GM13976 (cell line): ENCODE data around the gene C10orf62.

Experiments used
- DNase-seq: peaks from one replicate; pipeline ENCODE4 v3.0.0; 2012; ENCODE audit warnings: low spot score
- CTCF ChIP-seq: IDR thresholded peaks from 2 replicates; pipeline ENCODE4 v1.5.1; 2012; ENCODE audit warnings: borderline replicate concordance, mild to moderate bottlenecking; ENCODE audit not compliant: insufficient read depth; ENCODE audit errors: extremely low read depth, missing control alignments, control extremely low read depth
- in situ Hi-C: fragments of 300-500 bp; cut with MboI; formaldehyde crosslinking; loops from one replicate; pipeline ENCODE4 v1.12.0; 2022; ENCODE audit warnings: low sequenced_read_pairs, mixed read lengths, inconsistent platforms; ENCODE audit not compliant: unreplicated experiment

C10orf62 gene

GRCh38 chr10:97580421-97581367, 8.8 kb upstream of the C10orf62 start:
- in situ Hi-C loops = no loop called here
- no peak for DNase-seq
- TF ChIP-seq CTCF = no peak

GRCh38 chr10:97582169-97582568, 7.4 kb upstream of the C10orf62 start:
- no peak for DNase-seq
- no peak for TF ChIP-seq CTCF
- in situ Hi-C loops = no loop called here

GRCh38 chr10:97583476-97583875, 6.0 kb upstream of the C10orf62 start:
- in situ Hi-C loops = no loop called here
- TF ChIP-seq CTCF = no peak
- no peak for DNase-seq

- DNase-seq = no peak
- TF ChIP-seq CTCF = no peak
- in situ Hi-C loops = no loop called here
Measured at GRCh38 chr10:97584060-97584797, 5.3 kb upstream of the C10orf62 start, which contains the start of gene HOGA1. TSS of gene HOGA1 (plus strand) at chr10:97584389. CDS start at chr10:97584704, 315 bp downstream.

- no peak for DNase-seq
- in situ Hi-C loops = no loop called here
- no peak for TF ChIP-seq CTCF
Measured at GRCh38 chr10:97584798-97585438, 4.6 kb upstream of the C10orf62 start.

GRCh38 chr10:97585439-97585811, 4.1 kb upstream of the C10orf62 start:
- no peak for TF ChIP-seq CTCF
- in situ Hi-C loops = no loop called here
- DNase-seq = no peak
